ENCODE measurements around the gene ARHGAP8.

The ARHGAP8 gene

GRCh38 chr22:44752285-44753188 is at the start of gene ARHGAP8:
Gene ARHGAP8, plus strand, starts transcription at chr22:44752575. Its CDS starts 33,953 bp downstream, at chr22:44786528.
- no peak for DNase-seq (ENCODE audit: low read depth)
- no peak for TF ChIP-seq CTCF (conservative IDR thresholded peaks at IDR 0.05; ENCODE audit: low read length)
- H3K4me3 ChIP-seq (ENCODE audit: low read length) = no peak within 1 kb of the TSS

- TF ChIP-seq CTCF (conservative IDR thresholded peaks at IDR 0.05; ENCODE audit: low read length) = no peak
- DNase-seq (ENCODE audit: low read depth) = no peak
- peak overlapping the region; percentile 55 for H3K4me3 ChIP-seq (ENCODE audit: low read length)
Observed at GRCh38 chr22:44703255-44703870, 49.0 kb upstream of the ARHGAP8 start.

GRCh38 chr22:44704159-44705021 is 48.0 kb upstream of the ARHGAP8 start:
- no peak overlapping the region for H3K4me3 ChIP-seq (ENCODE audit: low read length)
- TF ChIP-seq CTCF (conservative IDR thresholded peaks at IDR 0.05; ENCODE audit: low read length) = no peak
- DNase-seq (ENCODE audit: low read depth) = no peak

- H3K4me3 ChIP-seq (ENCODE audit: low read length) = no peak overlapping the region
- no peak for TF ChIP-seq CTCF (conservative IDR thresholded peaks at IDR 0.05; ENCODE audit: low read length)
- DNase-seq (ENCODE audit: low read depth) = no peak
Observed at GRCh38 chr22:44705022-44705297, 47.4 kb upstream of the ARHGAP8 start.

GRCh38 chr22:44706488-44706887 is 45.9 kb upstream of the ARHGAP8 start:
- DNase-seq (ENCODE audit: low read depth) = no peak
- no peak for TF ChIP-seq CTCF (conservative IDR thresholded peaks at IDR 0.05; ENCODE audit: low read length)
- no peak overlapping the region for H3K4me3 ChIP-seq (ENCODE audit: low read length)

- TF ChIP-seq CTCF (conservative IDR thresholded peaks at IDR 0.05; ENCODE audit: low read length) = no peak
- no peak overlapping the region for H3K4me3 ChIP-seq (ENCODE audit: low read length)
- no peak for DNase-seq (ENCODE audit: low read depth)
Observed at GRCh38 chr22:44707178-44707577, 45.2 kb upstream of the ARHGAP8 start.

Measured in AG10803 (cell line).